Endometrial microvascular endothelial cells (primary cell): ENCODE data around the gene CD99L2. TPM values are rescaled to one million over a fixed set of nuclear protein-coding genes. Genes with fewer than 3 reads are reported as not detected.

ENCODE experiments used
- in situ Hi-C: cut with HindIII; loops from 2 replicates; pipeline ENCODE4 v1.10.0; 2017; ENCODE audit warnings: low sequenced_read_pairs, low pct_unique_long_range_greater_than_20kb; ENCODE audit errors: inconsistent ontology term
- total RNA-seq: library from RNA; depleted of rRNA; stranded (reverse); fragments of >200 nt; gene quantifications from one replicate; pipeline ENCODE4 v1.2.3, GENCODE V29; 2015; ENCODE audit errors: inconsistent ontology term

The CD99L2 gene
- total RNA-seq, 1 donor from 2014 or later = 51.9 TPM

DNA sequence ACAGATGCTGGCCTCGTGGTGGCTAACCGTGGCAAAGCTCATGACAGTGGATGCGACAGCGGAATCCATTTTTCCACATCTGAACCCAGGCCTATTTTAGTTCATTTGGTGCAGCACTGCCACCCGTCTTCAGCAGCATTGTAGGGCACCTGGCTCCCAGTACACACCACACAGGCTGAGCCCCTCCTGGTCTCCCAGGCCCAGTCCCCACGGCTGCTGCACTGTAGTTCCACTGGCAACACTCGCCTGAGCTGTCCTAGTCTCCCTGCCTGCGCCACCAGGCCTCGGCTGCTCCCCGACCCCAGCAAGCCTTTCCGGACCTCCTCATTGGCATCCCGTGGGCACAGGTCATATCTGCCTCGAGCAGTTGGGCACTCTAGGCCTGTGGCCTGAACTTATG is 129.1 kb downstream of the CD99L2 start:
- in situ Hi-C loops = no loop called here

DNA sequence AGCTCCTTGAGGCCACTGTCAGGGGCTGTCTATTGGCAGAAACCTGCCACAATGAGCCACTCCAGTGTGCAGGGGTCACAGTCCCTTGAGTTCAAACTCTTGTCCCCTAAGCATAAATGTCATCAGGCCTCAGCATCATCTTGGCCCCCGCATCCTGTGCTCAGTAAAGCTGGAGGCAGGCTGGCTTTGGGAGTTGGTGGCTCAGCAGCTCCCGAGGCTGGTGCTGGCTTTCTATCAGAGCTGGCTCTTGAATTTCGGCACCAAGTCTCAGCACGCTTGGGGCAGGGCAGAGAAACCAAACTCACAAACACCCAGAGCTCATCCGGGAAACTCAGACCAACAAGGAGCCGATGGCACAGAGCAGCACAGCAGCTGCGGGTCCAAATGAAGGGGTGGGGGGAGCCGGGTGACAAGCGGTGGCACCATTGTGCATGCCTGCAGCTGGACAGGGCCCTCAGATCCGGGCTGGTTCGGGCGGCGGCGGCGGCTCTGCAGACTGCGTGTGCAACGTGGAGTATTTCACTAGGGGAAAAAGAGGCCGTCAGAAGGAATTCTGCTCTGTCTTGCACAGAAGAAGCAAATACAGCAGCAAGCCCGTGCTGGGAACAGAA is 129.8 kb downstream of the CD99L2 start:
- in situ Hi-C loops = no loop called here

DNA sequence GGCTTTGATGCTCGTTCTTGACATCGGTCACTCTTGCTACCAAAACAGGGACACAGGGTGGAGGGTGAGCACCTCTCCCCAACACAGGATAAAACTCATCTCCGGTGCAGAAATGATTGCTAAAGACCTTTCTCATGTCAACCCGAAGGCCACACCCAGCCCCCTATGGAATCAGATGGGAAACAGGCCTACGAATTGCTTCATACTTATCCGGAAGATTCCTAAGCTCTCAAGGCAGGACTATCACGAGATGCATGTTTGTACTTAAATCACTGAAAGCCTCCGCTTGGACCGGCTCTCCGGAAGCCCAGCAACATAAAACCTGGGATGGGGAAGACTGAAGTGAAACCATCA is 130.4 kb downstream of the CD99L2 start:
- in situ Hi-C loops = no loop called here

DNA sequence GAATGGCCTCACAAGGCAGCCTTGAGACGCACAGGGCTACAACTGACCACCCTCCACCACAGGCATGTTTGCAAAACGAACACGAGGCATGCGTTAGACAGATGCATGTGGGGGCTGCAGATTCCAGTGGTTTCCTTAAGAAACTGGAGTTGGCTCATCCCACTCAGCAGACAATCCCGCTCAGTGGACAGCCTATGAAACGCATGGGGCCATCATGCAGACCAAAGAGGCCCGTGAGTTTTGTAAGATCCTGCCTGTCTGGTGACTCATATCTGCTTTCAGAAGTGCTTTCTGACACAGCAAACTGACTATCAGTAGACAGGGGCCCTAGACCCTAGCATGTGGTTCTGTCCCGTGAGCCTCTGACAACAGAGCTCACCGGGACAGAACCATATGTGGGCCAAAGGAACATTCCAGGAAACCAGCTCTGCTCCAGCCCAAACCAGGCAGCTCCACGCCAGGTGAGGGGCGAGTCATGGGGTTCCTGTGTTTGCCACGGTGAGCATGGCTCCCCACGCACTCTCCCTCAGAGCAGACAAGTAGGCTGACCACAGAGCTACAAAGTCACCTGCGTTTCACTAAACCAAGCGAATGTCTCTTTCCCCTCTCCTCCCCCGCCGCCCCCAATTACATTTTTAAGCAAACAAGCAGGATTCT is 130.9 kb downstream of the CD99L2 start:
- in situ Hi-C loops = no loop called here

DNA sequence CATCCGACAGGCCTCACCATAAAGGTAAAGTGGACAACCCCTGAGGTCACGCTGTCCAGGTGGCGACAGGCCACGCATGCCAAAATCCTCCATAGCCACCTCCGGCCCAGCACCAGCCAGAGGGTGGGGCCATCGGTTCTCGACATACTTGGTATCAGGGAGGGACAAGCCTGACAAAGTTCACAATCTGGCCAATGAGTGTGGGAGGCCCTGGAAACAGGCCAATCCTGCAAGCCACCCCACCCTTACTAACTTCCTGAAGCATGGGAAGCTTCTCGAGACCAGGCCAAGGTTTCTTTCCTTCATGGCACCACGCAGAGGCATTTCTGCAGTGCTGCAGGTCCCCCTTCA is 131.4 kb downstream of the CD99L2 start:
- in situ Hi-C loops = no loop called here

DNA sequence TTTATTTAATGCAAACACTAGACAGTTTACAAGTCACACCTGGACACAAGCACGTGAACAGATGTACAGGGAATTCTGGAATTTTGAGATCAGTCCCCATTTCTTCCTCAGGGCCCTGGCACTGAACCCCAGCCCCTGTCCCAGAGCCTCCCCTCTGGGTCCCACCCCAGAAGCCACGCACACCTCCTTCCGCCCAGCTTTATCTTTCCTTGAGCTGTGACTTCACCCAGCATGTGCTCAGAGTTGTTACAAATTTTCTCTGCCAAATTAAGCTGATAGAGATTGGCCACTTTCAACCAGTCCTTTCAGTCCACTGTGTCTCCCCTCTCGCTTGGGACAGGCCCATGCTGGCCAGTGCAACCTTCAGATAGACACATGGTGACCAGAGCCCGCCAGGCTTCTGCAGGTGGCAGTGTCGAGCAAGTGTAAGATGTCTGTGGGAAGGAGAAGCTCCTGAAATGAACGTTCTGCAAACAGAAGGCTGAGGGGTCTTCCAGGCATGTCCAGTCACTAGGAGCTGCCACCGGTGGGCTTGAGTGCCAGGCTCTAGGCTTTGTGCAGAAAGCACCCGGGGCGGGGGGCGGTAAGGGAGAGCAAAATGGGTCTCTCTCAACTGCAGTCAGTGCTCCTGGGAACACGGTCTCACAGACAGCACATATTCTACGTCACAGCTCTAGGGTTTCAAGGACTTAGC is 132.0 kb downstream of the CD99L2 start:
- in situ Hi-C loops = no loop called here

DNA sequence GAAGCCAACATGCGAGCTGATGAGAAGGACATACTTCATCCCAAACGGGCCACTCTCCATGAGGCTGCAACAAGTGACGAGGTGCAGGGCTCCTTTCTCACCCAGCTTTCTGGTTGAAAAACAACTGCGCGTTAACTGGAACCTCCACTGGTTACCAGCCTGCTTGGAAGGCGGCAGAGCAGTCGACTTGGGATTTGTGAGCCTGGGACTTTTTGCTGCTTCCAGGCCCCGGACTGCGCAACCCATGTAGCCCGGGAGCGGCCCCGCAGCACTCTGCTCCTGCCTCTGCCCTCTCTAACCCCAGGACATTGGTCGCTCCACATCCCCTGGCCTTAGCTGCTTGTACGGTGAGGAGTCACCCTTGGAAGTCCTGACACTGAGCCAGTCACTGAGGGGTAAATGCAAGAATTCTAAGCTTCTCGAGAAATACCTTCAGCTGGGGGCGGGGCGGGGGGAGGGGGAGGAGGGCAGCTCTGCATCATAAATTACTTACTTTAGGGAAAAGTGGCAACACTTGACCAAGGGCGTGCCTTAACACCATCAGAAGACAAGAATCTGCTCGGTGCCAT is 132.6 kb downstream of the CD99L2 start:
- in situ Hi-C loops = no loop called here

DNA sequence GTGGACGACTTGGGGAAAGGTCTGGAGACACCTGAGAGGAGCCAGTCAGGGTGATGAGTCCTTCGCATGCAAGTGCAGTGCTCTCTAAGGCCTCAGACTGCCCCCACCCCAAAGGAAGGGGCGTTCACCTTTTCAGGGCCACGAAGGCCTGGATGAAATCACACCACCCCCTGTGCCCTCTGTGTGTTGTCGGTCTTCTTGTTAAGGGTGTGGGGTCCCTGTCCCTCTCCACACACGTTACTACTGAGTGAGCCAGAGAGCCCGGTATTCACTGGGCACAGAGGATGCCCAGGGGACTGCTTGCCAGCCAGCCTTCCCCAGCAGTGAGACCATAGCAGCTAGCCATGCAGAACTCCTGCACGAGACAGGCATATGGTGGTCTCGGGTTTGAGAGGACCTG is 133.2 kb downstream of the CD99L2 start:
- in situ Hi-C loops = no loop called here

DNA sequence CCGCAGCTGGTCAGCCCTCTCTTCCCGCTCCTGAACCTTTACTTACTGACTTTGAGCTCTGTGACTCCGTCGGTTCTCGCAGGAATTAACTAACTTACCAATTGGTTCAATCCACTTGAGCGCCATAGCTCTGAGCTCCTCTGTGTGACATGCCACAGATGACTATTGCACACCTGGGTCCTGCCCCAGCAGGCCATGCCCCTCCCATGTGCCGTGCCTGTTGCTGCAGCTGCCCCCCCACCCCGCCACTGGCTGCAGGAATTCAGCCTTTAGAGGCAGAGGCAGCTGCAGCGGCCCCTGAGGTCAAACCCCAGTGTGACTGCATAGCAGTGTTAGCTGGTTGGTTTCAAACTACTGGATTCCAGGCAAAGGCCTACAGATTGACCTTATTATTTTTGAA is 134.7 kb downstream of the CD99L2 start:
- in situ Hi-C loops = no loop called here

DNA sequence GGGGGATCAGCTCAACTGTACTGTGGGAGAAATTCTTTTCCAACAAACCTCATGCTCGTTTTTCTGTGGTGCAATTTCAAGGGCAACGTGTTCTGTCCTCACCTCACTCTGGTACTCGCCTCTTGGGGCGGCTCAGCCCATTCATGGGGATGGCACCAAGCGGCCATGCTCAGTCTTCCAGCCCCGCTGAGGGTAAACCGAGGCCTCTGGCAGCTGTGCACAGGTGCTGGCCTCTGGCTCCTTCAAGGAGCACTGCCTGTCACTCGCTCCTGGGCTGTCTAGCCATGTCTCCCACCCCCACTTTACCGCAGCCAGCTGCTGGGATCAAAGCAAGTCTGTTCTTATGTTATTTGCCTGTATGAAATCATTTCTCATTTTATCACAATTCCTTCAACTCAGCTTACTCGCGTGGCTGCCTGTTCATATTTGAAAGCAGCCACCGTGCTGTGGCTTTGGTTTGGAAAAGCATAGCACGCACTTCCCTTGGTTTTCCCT is 135.1 kb downstream of the CD99L2 start:
- in situ Hi-C loops = no loop called here

DNA sequence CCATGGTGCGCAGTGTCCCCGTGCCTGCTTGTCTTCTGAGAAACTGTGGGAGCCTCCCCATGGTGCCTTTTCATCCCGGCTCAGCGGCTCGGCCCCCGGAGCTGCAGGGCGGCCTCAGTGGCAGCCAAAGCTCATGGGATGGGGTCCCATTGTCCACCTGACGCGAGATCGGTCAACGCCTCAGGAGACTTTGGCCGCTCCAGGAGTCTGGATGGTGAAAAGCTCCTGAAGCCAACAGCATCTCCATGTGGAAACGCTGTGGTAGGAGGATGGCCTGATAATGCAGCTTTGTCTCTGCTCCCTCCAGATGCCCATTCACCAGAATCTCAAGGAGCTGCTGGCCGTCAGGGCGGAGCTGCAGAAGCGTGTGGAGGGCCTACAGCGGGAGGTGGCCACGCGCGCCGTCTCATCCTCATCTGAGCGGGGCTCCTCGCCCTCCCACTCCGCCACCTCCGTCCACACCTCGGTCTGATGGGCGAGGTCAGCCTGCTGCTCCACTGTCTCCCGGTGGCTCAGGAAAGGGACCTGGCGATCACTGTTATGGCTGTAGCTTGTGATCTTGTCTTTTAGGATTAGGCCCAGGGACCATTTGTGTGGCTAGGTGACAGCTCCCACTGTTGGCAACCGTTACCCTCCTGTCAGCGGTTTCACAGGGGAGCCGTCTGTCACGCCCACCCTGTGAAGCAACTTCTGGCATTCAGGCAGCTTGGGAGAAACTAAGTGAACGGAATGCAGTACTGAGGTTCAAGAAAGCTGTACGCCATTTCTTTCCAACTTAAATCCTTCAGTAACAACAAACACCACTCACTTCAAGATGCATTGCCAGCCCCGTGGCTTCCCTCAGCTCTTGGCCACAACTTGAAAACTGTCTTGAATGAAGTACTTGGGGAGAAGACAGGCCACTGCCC is 136.0 kb downstream of the CD99L2 start:
- in situ Hi-C loops = no loop called here

DNA sequence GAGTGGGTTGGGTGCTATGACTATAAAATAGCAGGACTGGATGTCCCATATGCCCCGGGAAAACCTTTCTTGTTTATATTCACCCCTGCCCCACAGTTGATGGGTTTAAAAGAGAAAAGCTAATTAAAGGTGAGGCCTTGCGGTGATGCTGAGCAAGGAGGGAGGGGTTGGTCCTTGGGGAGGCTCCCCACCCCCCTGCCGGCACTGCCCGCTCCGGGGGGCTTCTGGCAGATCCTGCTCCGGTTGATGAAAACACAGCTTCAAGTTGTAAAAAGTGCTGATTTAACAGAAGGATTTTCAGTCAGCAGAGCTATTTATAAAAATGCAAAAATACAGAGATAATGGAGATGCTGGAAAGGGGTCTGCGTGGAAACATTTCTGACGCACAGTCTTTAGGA is 136.7 kb downstream of the CD99L2 start:
- in situ Hi-C loops = no loop called here

DNA sequence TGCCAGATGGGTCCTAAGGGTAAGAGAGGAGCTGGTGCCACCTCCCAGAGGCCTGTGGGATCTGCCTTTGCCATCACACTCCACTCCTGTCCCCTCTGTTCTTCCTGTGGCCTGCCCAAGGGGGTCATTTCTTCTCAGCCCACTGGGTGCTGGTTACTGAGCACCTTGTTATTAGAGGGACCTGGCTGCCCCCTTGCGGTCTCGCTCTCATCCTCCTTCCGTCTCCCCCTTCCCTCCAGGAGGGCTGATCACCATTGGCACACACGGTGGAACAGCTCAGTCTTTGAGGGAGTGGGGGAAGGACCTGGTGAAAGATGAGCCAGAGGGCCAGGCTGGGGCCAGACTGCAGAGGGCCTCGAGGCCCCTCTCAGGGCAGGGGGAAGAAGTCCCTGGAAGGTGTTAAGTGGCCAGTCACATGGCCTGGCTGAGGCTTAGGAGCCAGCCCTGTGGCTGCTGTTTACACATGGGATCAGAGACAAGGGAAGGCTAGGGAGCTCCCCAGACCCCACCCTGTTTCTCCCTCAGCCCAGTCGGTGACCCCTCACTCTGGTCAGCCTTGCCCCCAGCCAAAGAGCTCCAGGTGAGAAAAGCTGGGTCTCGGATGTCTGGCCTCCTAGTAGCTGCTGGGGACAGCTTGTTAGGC is 137.2 kb downstream of the CD99L2 start:
- in situ Hi-C loops = no loop called here

DNA sequence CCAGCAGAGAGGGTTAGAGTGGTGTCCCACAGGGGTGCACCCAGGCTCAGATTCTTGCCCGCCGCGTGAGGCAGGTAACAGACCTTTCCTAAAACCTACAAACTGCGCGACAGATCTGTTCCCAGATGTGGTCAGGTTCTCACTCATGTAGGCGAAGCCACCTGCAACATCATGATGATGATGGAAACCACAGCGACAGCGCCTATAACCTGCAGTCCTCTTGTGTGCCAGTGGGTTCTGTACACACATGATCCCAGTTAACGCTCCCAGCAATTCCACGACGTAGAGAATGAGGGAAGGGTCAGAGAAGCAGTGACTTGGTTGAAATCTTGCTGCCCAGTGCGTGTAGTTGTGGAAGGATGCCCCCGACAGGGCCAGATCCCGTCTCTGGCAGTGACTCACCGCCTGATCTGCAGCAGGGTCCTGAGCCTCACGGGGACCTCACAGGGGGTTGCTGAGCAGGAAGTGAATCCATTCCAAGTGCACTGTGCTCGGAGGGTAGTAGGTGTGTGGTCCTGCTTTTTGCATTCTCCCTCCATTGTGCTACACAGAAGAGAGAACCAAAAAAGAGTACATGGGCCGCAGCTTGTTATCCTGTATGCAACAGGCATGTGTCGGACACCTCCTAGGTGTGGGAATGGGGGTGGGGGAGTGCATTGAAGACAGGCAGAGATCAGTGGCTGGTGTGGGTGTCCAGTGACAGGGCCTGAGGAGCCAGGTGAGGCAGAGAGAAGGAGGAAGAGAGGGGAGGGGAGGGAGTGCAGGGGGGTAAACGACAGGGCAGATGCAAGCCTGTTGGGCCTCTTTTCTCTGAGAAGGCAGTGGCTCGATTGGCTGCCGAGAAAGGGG is 138.7 kb downstream of the CD99L2 start:
- in situ Hi-C loops = no loop called here

DNA sequence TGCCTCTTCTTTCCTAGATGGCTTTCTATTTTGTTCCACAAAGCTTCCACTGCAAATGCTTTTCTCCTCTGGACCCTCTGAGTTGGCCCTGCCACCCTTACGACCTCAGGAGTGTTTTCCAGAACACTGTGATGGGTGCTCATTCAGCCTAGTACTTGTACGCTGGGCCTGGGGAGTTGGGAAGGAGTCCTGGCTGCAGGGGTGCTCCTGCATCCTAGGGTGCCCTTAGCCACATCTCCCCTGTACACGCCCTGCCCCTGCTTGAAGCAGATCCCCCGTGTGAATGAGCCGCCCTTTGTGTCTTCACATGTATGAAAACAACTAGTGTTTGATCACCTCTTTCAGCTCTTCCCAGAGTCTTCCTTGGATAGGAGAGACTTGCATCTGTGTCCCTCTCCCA is 141.1 kb downstream of the CD99L2 start:
- in situ Hi-C loops = no loop called here

DNA sequence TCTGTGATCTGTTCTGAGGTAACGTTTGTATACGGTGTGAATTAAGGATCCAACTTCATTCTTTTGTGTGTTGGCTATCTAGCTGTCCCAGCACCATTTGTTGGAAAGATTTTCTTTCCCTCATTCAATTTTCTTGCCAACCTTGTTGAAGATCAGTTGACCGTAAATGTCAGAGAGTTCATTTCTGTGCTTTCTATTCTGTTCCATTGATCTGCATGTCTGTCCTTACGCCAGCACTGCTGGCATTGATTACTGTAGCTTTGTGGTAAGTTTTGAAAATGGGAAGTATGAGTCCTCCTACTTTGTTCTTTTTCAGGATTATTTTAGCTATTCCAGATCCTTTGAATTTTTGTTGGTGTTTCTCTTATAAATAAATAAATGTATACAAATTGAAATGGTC is 144.5 kb downstream of the CD99L2 start:
- in situ Hi-C loops = no loop called here

DNA sequence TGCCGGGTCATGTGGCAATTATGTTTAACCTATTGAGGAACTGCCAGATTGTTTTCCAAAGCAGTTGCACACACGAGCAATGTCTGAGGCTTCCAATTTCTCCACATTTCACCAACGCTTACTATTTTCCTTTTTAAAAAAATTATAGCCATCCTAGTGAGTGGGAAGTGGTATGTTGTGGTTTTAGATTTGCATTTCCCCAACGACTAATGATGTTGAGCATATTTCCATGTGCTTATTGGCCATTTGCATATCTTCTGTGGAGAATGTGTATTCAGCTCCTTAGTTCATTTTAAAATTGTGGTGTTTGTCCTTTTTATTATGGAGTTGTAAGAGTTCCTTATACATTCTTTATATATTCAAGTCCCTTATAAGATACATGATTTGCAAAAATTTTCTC is 145.1 kb downstream of the CD99L2 start:
- in situ Hi-C loops = no loop called here

DNA sequence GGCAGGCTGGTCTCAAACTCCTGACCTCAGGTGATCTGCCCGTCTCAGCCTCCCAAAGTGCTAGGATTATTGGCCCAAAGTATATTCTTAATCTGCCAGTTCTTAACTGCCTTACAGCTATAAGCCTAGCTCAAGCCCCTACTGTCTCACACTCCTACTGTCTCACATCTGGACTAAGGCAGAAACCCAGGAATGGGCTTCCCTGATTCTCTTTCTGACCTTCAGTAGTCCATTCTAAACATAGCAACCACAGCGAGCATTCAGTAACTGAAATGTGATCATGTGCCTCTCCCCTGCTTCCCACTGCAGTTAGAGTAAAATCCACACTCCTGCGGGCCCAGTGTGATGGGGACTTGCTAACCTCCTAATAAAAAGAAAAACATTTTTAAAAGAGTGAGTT is 146.3 kb downstream of the CD99L2 start:
- in situ Hi-C loops = no loop called here
